ENCODE results near the gene ZNF865. TPM values are rescaled to one million over a fixed set of nuclear protein-coding genes. Genes with fewer than 3 reads are reported as not detected.

Gene ZNF865
- total and polyA plus RNA-seq, 2 of the 8 experiments (the other 6 are each of a cell fraction or from before 2014, with no cell fraction given), result 3.5 to 13.6 TPM

DNA sequence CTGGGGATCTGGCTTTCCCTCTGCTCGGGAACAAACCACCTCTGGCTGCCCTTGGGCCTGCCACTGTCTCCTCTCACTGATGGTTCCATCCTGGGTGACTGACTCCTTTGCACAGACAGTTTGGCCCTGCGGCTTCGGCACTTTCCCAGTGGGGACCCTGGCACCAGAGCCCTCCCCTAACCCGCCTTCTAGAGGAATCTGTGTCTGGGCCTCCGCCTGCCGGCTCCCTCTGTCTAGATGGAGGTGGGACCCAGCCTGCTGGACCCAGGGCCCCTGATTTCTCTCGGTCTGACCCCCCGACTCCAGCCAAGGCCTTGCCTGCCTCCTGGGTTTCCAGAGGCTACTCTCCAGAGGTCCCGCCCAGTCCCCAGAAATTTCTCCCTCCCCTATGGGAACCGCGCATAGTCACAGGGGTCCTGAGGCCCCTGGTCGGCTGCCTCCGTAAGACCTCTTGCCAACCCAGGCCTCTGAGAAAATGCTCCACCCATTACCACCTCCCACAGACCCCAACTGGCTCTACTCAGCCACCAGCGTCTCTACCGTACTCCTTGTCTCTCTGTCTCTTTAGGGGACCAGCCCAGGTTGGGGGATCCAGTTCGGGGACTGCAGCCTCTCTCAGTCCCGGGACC is 45.3 kb downstream of the ZNF865 start (continued):
- TF ChIP-seq, protein P1, sequence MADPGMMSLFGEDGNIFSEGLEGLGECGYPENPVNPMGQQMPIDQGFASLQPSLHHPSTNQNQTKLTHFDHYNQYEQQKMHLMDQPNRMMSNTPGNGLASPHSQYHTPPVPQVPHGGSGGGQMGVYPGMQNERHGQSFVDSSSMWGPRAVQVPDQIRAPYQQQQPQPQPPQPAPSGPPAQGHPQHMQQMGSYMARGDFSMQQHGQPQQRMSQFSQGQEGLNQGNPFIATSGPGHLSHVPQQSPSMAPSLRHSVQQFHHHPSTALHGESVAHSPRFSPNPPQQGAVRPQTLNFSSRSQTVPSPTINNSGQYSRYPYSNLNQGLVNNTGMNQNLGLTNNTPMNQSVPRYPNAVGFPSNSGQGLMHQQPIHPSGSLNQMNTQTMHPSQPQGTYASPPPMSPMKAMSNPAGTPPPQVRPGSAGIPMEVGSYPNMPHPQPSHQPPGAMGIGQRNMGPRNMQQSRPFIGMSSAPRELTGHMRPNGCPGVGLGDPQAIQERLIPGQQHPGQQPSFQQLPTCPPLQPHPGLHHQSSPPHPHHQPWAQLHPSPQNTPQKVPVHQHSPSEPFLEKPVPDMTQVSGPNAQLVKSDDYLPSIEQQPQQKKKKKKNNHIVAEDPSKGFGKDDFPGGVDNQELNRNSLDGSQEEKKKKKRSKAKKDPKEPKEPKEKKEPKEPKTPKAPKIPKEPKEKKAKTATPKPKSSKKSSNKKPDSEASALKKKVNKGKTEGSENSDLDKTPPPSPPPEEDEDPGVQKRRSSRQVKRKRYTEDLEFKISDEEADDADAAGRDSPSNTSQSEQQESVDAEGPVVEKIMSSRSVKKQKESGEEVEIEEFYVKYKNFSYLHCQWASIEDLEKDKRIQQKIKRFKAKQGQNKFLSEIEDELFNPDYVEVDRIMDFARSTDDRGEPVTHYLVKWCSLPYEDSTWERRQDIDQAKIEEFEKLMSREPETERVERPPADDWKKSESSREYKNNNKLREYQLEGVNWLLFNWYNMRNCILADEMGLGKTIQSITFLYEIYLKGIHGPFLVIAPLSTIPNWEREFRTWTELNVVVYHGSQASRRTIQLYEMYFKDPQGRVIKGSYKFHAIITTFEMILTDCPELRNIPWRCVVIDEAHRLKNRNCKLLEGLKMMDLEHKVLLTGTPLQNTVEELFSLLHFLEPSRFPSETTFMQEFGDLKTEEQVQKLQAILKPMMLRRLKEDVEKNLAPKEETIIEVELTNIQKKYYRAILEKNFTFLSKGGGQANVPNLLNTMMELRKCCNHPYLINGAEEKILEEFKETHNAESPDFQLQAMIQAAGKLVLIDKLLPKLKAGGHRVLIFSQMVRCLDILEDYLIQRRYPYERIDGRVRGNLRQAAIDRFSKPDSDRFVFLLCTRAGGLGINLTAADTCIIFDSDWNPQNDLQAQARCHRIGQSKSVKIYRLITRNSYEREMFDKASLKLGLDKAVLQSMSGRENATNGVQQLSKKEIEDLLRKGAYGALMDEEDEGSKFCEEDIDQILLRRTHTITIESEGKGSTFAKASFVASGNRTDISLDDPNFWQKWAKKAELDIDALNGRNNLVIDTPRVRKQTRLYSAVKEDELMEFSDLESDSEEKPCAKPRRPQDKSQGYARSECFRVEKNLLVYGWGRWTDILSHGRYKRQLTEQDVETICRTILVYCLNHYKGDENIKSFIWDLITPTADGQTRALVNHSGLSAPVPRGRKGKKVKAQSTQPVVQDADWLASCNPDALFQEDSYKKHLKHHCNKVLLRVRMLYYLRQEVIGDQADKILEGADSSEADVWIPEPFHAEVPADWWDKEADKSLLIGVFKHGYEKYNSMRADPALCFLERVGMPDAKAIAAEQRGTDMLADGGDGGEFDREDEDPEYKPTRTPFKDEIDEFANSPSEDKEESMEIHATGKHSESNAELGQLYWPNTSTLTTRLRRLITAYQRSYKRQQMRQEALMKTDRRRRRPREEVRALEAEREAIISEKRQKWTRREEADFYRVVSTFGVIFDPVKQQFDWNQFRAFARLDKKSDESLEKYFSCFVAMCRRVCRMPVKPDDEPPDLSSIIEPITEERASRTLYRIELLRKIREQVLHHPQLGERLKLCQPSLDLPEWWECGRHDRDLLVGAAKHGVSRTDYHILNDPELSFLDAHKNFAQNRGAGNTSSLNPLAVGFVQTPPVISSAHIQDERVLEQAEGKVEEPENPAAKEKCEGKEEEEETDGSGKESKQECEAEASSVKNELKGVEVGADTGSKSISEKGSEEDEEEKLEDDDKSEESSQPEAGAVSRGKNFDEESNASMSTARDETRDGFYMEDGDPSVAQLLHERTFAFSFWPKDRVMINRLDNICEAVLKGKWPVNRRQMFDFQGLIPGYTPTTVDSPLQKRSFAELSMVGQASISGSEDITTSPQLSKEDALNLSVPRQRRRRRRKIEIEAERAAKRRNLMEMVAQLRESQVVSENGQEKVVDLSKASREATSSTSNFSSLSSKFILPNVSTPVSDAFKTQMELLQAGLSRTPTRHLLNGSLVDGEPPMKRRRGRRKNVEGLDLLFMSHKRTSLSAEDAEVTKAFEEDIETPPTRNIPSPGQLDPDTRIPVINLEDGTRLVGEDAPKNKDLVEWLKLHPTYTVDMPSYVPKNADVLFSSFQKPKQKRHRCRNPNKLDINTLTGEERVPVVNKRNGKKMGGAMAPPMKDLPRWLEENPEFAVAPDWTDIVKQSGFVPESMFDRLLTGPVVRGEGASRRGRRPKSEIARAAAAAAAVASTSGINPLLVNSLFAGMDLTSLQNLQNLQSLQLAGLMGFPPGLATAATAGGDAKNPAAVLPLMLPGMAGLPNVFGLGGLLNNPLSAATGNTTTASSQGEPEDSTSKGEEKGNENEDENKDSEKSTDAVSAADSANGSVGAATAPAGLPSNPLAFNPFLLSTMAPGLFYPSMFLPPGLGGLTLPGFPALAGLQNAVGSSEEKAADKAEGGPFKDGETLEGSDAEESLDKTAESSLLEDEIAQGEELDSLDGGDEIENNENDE (IDR thresholded peaks at IDR 0.05; ENCODE audit: insufficient replicate concordance, low read length), result no peak
- no peak for TF ChIP-seq KDM4A (IDR thresholded peaks at IDR 0.05; ENCODE audit: low read depth, low read length, severe bottlenecking)

Measured in H1 (cell line).